GM19099 (cell line): Measurements from ENCODE around the gene SKOR2.

ENCODE experiments used
- POLR2A ChIP-seq: IDR thresholded peaks from 3 replicates; pipeline ENCODE4 v1.6.1; 2011; ENCODE audit warnings: low read depth; ENCODE audit not compliant: insufficient read length; ENCODE audit errors: extremely low read depth

Gene SKOR2

DNA sequence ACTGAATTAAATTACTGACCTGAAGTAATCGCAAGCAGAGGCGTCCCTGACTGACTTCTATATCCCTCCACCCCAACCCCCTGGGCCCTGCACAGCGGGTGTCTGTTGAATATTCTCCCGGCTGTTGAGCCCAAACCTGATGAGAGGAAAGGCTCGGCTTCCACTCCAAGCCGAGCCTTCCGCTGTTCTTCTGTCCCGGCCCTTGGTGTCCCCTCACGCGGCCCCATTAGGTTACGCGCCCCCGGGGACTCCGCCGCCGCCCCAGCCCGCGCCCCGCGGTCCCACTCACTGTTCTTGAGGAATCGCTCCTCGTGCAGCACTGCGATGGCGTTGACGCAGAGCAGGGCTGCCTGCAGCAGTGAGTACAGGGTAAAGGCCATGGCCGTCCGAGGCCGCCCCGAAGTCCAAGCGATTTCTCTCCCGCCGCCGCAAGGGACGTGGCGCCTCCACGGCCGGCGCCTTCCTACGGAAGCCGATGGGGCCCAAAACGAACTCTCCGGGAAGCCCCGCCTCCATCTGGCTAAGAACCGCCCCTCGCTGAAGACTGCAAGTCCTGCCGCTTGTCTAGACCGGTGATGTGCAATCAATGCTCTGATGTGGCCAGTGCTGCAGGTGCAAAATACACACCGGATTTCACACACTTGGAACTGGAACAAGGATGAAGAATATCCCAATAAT, 75.4 kb downstream of the SKOR2 start, which contains the start of gene IER3IP1:
Gene IER3IP1 (minus strand): TSS at position 467 of the 678 bp plus-strand sequence. CDS start 87 bp downstream, at position 380.
- TF ChIP-seq POLR2A: peak; percentile 65

DNA sequence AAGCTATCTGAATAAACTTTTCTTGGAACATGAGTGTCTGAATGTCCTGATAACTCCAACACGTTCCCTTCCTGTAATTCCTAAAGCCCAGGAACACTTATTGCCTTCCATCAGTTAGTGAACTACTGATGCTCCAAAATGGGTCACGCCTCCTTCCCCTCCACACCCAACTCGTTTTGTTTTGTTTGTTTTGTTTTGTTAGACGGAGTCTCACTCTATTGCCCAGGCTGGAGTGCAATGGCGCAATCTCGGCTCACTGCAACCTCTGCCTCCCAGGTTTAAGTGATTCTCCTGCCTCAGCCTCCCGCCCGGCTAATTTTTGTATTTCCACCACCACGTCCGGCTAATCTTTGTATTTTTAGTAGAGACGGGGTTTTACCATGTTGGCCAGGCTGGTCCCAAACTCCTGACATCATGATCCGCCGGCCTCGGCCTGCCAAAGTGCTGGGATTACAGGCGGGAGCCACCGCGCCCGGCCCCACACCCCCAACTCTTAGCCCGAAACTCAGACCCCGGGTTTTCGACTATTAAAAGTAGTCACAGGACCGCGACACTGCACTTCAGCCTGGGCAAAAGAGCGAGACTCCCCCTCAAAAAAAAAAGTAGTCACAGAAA, 76.1 kb downstream of the SKOR2 start:
- no peak for TF ChIP-seq POLR2A

- no peak for TF ChIP-seq POLR2A
These were observed 76.8 kb downstream of the SKOR2 start for GRCh38 chr18:47174545-47175116.

- no peak for TF ChIP-seq POLR2A
These were observed 79.0 kb downstream of the SKOR2 start for GRCh38 chr18:47172476-47172875.

GRCh38 chr18:47168913-47169312, 82.5 kb downstream of the SKOR2 start:
- TF ChIP-seq POLR2A: no peak

- TF ChIP-seq POLR2A: no peak
These were observed 83.0 kb downstream of the SKOR2 start for GRCh38 chr18:47168509-47168908.

GRCh38 chr18:47166294-47166693, 85.2 kb downstream of the SKOR2 start:
- TF ChIP-seq POLR2A: no peak

- no peak for TF ChIP-seq POLR2A
These were observed 88.2 kb downstream of the SKOR2 start for GRCh38 chr18:47163241-47163640.

GRCh38 chr18:47160256-47160655, 91.2 kb downstream of the SKOR2 start:
- TF ChIP-seq POLR2A: no peak
